Suppressor macrophage (primary cell): Measurements from ENCODE around the gene TNFAIP8.

Experiments
- DNase-seq, 4 experiments: peaks; one replicate each; pipeline ENCODE4 v3.0.0-alpha.2; 2020 to 2022

TNFAIP8 gene

GRCh38 chr5:119370486-119370885, 14.7 kb downstream of the TNFAIP8 start:
- DNase-seq, result no peak

GRCh38 chr5:119371146-119371545, 15.3 kb downstream of the TNFAIP8 start:
- DNase-seq, result no peak

GRCh38 chr5:119373449-119373858, 17.6 kb downstream of the TNFAIP8 start:
- no peak for DNase-seq

GRCh38 chr5:119374901-119375300, 19.1 kb downstream of the TNFAIP8 start:
- DNase-seq, result no peak

- no peak for DNase-seq
These were observed 21.2 kb downstream of the TNFAIP8 start for GRCh38 chr5:119377066-119377465.

GRCh38 chr5:119378075-119378700, 22.4 kb downstream of the TNFAIP8 start:
- DNase-seq, result no peak

- no peak for DNase-seq
These were observed 23.3 kb downstream of the TNFAIP8 start for GRCh38 chr5:119379096-119379495.

GRCh38 chr5:119379942-119380547, 24.2 kb downstream of the TNFAIP8 start:
- DNase-seq, result no peak

- DNase-seq, result peak; percentile 34 to 64 (median 50)
These were observed 26.4 kb downstream of the TNFAIP8 start for GRCh38 chr5:119382169-119382568.

GRCh38 chr5:119383008-119383407, 27.2 kb downstream of the TNFAIP8 start:
- no peak for DNase-seq

GRCh38 chr5:119385136-119385535, 29.3 kb downstream of the TNFAIP8 start:
- DNase-seq, result no peak

- no peak for DNase-seq
These were observed 29.8 kb downstream of the TNFAIP8 start for GRCh38 chr5:119385536-119386128.

- peak; percentile 23 to 60 (median 48) for DNase-seq
These were observed 31.0 kb downstream of the TNFAIP8 start for GRCh38 chr5:119386596-119387344.

- no peak for DNase-seq
These were observed 32.3 kb downstream of the TNFAIP8 start for GRCh38 chr5:119387945-119388618.

GRCh38 chr5:119388619-119389190, 32.9 kb downstream of the TNFAIP8 start:
- DNase-seq, result no peak

GRCh38 chr5:119389288-119390030, 33.6 kb downstream of the TNFAIP8 start:
- peak; percentile 24 to 74 (median 50) for DNase-seq

GRCh38 chr5:119390404-119390803, 34.6 kb downstream of the TNFAIP8 start:
- DNase-seq, result peak in 2 of 4 experiments; percentile 16 to 44

GRCh38 chr5:119393201-119393691, 37.4 kb downstream of the TNFAIP8 start:
- no peak for DNase-seq

- no peak for DNase-seq
These were observed 37.9 kb downstream of the TNFAIP8 start for GRCh38 chr5:119393746-119394145.

- no peak for DNase-seq
These were observed 39.4 kb downstream of the TNFAIP8 start for GRCh38 chr5:119395080-119395836.
